ENCODE measurements around the gene TRIM33.

TRIM33 gene

GRCh38 chr1:114347431-114348209, 163.4 kb downstream of the TRIM33 start:
- DNase-seq = no peak

- peak; percentile 98 for DNase-seq
Observed at GRCh38 chr1:114346480-114347029, 164.4 kb downstream of the TRIM33 start.

- no peak for DNase-seq
Observed at GRCh38 chr1:114345930-114346479, 165.0 kb downstream of the TRIM33 start.

- DNase-seq = no peak
Observed at GRCh38 chr1:114344656-114345055, 166.3 kb downstream of the TRIM33 start.
